ENCODE measurements around the gene TRIM28. TPM values are rescaled to one million over a fixed set of nuclear protein-coding genes. Genes with fewer than 3 reads are reported as not detected.

Gene TRIM28
- total RNA-seq, 1 experiment from 2014 or later, result 1,221 TPM

GRCh38 chr19:58585442-58586132 is 41.7 kb downstream of the TRIM28 start (continued):
- TF ChIP-seq E2F4 (CRISPR knock-in tag; IDR thresholded peaks at IDR 0.05; ENCODE audit: borderline replicate concordance, low read depth) (no peak), USF2 (CRISPR knock-in tag; IDR thresholded peaks at IDR 0.05) (no peak), NR1H2 (CRISPR knock-in tag; IDR thresholded peaks at IDR 0.05) (no peak), E2F5 (CRISPR knock-in tag; IDR thresholded peaks at IDR 0.05) (no peak), SMAD4 (CRISPR knock-in tag; IDR thresholded peaks at IDR 0.05) (no peak), ZNF232 (CRISPR knock-in tag; IDR thresholded peaks at IDR 0.05) (no peak), JAZF1 (CRISPR knock-in tag; IDR thresholded peaks at IDR 0.05) (no peak), CBFB (CRISPR knock-in tag; IDR thresholded peaks at IDR 0.05; ENCODE audit: low read depth) (no peak)

- Mint-ChIP-seq H3K27me3 (ENCODE audit: low read depth) (no peaks in the 10 kb centered on the region), H3K4me1 (peaks cover 3% of the 10 kb centered on the region), H3K9me3 (no peaks in the 10 kb centered on the region), H3K4me3 (no peak overlapping the region), H3K27ac (no peak overlapping the region), H3K36me3 (peaks cover 13% of the 10 kb centered on the region)
- TF ChIP-seq ZNF138 (CRISPR knock-in tag; conservative IDR thresholded peaks at IDR 0.05) (no peak), EMX1 (CRISPR knock-in tag; IDR thresholded peaks at IDR 0.05) (no peak), KAT7 (CRISPR knock-in tag; IDR thresholded peaks at IDR 0.05; ENCODE audit: borderline replicate concordance) (no peak), TEAD1 (CRISPR knock-in tag; IDR thresholded peaks at IDR 0.05) (no peak), ZSCAN18 (CRISPR knock-in tag; IDR thresholded peaks at IDR 0.05) (no peak), USF2 (CRISPR knock-in tag; IDR thresholded peaks at IDR 0.05) (no peak), ELF4 (CRISPR knock-in tag; IDR thresholded peaks at IDR 0.05; ENCODE audit: low read depth) (no peak), TEAD4 (CRISPR knock-in tag; IDR thresholded peaks at IDR 0.05) (no peak), CREB1 (CRISPR knock-in tag; IDR thresholded peaks at IDR 0.05) (no peak), FOXK1 (CRISPR knock-in tag; IDR thresholded peaks at IDR 0.05) (no peak), CREM (CRISPR knock-in tag; IDR thresholded peaks at IDR 0.05) (no peak)
- ATAC-seq (no peak), DNase-seq (ENCODE audit: low spot score) (no peak)
- ChIA-PET POLR2A (no interaction called here), CTCF (no interaction called here)
Measured at GRCh38 chr19:58586133-58586765, 42.4 kb downstream of the TRIM28 start.

Small RNA genes lying within 50 kb of the gene (microRNA-seq; reads per million reads assigned to microRNA genes)
- 9.8 reads per million, percentile 26 among the genes with 10 or more reads in this experiment for gene MIR6807 (ENCODE audit: borderline number of aligned reads)

Other genes starting within 250 kb of the TRIM28 start
- gene ERVK3-1, start 238.7 kb upstream of the TRIM28 start, total RNA-seq (2021), result 23.1 to 26.0 TPM (median 24.0 TPM) in 3 replicates
- 3.2 TPM in 3 replicates for gene ZSCAN22, start 217.1 kb upstream of the TRIM28 start, total RNA-seq (2021)
- gene A1BG, start 190.6 kb upstream of the TRIM28 start, total RNA-seq (2021), result 22.6 to 24.3 TPM (median 23.4 TPM) in 3 replicates
- gene ZNF497, start 181.3 kb upstream of the TRIM28 start, total RNA-seq (2021), result 1.7 to 2.1 TPM (median 2.0 TPM) in 3 replicates
- gene ZNF837, start 163.0 kb upstream of the TRIM28 start, total RNA-seq (2021), result 3.4 to 4.9 TPM (median 4.6 TPM) in 3 replicates
- 1,498 to 1,502 TPM (median 1,501 TPM) in 3 replicates for gene RPS5, start 156.8 kb upstream of the TRIM28 start, total RNA-seq (2021)
- gene RNF225, start 148.4 kb upstream of the TRIM28 start, total RNA-seq (2021), result 1.1 to 1.8 TPM (median 1.5 TPM) in 3 replicates
- gene ZNF584, start 135.4 kb upstream of the TRIM28 start, total RNA-seq (2021), result 6.6 to 6.8 TPM (median 6.8 TPM) in 3 replicates
- 2.3 to 2.7 TPM (median 2.6 TPM) in 3 replicates for gene ZNF132, start 103.9 kb upstream of the TRIM28 start, total RNA-seq (2021)
- gene ZNF324B, start 92.4 kb upstream of the TRIM28 start, total RNA-seq (2021), result 3.3 to 4.0 TPM (median 3.4 TPM) in 3 replicates
- gene ZNF324, start 77.0 kb upstream of the TRIM28 start, total RNA-seq (2021), result 5.1 to 5.9 TPM (median 5.7 TPM) in 3 replicates
- gene ZNF446, start 67.7 kb upstream of the TRIM28 start, total RNA-seq (2021), result 5.0 to 6.5 TPM (median 6.0 TPM) in 3 replicates
- 18.8 to 22.0 TPM (median 21.9 TPM) in 3 replicates for gene SLC27A5, start 32.1 kb upstream of the TRIM28 start, total RNA-seq (2021)
- gene ZBTB45, start 24.3 kb upstream of the TRIM28 start, total RNA-seq (2021), result 17.0 to 19.7 TPM (median 18.0 TPM) in 3 replicates
- gene CHMP2A, start 11.0 kb downstream of the TRIM28 start, total RNA-seq (2021), result 109 to 126 TPM (median 119 TPM) in 3 replicates
- gene UBE2M, start 14.5 kb downstream of the TRIM28 start, total RNA-seq (2021), result 93.7 to 105 TPM (median 97.1 TPM) in 3 replicates
- gene MZF1, start 29.3 kb downstream of the TRIM28 start, total RNA-seq (2021), result 22.2 to 26.2 TPM (median 23.9 TPM) in 3 replicates